SK-N-MC (cell line): Measurements from ENCODE around the gene ASPG.

ENCODE experiments used
- EZH2 ChIP-seq: fragments of 200-600 bp; sonication (generic); IDR thresholded peaks from one replicate; pipeline ENCODE4 v1.6.1; 2017; ENCODE audit warnings: antibody characterized with exemption
- POLR2AphosphoS5 ChIP-seq: IDR thresholded peaks from 2 replicates; pipeline ENCODE4 v1.6.1; 2012; ENCODE audit warnings: mild to moderate bottlenecking, low read depth, low read length, borderline replicate concordance

DNA sequence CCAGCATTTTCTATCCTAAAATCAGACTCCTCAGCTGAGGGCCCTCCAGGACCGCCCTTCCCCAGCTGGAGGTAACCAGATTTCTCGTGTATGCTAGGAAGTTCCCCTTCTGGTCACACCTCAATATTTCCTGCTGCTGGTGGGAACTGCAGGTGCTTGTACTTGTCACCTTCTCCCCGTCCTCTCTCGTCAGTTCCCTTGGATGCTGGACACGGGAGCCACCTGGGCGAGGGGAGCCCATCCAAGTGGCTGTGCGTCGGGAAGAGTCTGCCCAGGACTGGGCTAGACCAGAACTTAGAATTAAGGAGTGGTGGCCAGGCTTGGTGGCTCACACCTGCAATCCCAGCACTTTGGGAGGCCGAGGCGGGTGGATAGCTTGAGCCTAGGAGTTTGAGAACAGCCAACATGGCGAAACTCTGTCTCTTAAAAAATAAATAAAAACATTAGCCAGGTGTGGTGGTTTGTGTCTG lies 29.7 kb downstream of the ASPG start:
- TF ChIP-seq EZH2 (no peak), POLR2AphosphoS5 (no peak)
